DMS 273 treated with DMSO at 0.1 percent for 48 hours (cell line): ENCODE results near the gene OGDH.

Experiments
- DNase-seq: peaks from one replicate; lab custom pipeline; 2025; lab: John Stamatoyannopoulos, UW

The OGDH gene

DNA sequence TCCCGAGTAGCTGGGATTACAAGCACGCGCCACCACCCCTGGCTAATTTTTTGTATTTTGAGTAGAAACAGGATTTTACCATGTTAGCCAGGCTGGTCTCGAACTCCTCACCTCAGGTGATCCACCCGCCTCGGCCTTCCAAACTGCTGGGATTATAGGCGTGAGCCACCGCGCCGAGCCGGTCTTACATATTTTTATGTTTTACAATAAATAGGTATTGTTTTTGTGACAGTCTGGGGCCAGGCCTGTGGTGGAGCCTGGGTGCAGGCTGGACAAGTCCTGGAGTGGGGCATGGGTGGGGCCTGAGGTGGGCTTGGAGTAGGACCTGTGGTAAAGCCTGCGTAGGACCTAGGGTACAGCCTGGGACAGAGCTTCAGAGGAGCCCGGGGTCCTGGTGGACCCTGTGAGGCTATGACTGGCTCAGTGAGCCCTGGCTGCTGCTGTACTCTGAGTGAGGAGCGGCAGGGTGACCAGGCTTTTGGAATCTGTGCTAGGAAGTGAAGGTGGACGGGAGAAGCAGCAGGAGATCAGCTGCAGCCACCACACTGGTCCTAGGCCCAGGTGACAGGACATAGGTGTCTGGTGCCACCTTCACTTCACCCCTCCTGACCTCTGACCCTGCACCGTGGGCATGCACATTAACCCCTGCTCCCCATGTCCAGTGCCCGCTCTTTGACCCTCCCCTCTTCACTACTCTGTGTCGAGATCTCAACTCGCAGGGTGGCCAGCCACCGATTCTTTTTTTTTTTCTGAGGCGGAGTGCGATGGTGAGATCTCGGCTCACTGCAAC is 132.6 kb downstream of the OGDH start:
- no peak for DNase-seq

DNA sequence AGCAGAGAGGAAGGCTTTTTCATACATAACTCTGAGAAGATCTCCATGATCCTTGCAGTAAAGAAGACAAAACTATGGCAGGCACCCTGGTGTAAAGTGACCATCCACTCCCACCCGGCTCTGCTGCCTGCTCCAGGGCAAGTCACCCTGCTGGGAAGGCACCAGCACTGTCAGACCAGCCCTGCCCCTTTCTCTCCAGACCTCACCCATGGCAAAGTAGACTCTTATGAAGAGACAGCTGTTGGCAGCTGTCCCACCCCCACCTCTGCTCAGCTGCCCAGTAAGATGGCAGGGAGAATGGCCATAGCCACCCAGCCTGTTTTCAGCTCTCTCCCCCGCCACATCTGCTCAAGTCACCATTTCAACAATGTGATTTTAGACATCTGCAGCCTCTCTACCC is 133.6 kb downstream of the OGDH start:
- DNase-seq, result no peak

GRCh38 chr7:44743750-44744149 is 137.3 kb downstream of the OGDH start:
- no peak for DNase-seq

- peak; percentile 89 for DNase-seq
These were observed 141.9 kb downstream of the OGDH start, which contains the start of gene ZMIZ2 for GRCh38 chr7:44748045-44748947. Gene ZMIZ2, plus strand, starts transcription at chr7:44748847. Its CDS starts 7,403 bp downstream, at chr7:44756250.

- DNase-seq, result no peak
These were observed 142.7 kb downstream of the OGDH start for GRCh38 chr7:44748948-44749731.

GRCh38 chr7:44749992-44750391 is 143.6 kb downstream of the OGDH start:
- DNase-seq, result no peak

- no peak for DNase-seq
These were observed 144.0 kb downstream of the OGDH start for GRCh38 chr7:44750424-44750823.

DNA sequence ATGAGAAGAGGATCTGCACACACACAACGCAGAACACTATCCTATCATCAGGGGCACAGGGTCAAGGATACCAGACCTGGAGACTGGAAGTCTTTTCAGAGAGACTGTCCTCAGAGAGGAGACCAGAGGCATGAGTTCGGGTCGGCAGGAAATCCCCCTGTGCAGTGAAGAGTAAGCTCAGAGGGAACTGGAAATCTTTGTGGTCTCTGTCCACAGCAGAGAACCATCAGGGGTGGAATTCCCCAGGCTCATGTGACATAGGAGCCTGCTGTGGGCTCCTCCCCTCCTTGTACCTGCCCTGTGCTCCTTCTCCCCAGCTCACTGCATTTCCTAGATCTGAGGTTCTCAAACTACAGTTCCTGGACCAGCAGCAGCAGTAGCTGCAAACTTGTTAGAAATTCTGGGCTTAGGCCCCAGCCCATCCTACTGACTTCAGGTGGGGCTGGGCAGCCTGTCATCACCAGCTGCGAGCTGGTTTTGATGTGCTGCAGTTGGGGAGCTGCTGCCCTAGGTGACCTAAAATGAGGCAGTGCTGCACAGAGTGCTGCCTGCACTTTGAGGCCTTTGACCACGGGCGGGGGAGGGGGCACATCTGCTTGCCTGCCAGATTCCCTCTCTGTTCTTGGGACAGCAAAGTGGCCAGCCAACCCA is 144.6 kb downstream of the OGDH start:
- no peak for DNase-seq

GRCh38 chr7:44752822-44753221 is 146.4 kb downstream of the OGDH start:
- DNase-seq, result no peak

DNA sequence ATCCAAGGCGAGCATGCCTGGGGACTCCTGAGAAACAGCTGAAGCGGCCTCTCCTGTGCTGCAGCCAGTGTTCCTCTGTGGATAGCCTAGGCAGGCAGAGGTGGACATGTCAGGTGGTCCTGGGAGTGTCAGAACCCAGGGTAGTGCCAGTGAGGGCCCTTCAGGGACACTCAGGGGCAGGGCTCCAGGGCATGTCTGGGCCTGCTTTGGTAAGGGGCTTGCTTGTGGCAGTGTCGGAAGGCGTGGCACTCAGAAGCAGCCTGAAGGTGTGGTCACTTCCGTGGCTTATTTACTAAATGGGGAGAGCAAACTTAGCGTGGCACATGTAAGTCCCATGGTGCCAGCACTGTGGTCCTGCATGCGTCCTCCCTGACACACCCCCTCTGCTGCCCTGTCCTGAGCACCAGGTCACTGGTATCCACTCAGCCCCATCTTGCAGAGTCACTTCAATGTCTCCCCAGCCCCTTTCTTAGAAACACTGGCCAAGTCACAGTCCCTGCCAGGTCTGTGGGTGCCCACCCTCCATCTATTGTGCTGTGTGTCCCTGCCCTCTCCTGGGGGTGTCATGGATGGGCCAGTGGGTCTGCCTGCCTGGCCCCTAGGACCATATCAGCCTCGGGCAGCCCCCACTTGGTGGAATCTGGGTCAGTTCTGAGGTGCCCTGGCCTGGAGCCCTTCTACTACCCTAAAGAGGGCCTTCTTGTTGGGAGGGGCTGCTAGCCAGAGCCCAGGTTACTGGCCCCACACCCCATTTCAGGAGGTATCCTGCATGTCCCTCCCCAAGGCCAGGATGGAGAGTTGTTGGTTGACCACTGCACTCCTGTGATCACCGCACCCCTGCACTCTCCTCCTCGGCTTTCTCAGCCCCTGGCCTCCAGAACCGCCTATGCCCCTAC is 148.6 kb downstream of the OGDH start:
- DNase-seq, result no peak

GRCh38 chr7:44755698-44756627 is 149.5 kb downstream of the OGDH start:
- no peak for DNase-seq

- no peak for DNase-seq
These were observed 150.5 kb downstream of the OGDH start for GRCh38 chr7:44756904-44757303.

GRCh38 chr7:44757311-44757710 is 150.9 kb downstream of the OGDH start:
- DNase-seq, result no peak

DNA sequence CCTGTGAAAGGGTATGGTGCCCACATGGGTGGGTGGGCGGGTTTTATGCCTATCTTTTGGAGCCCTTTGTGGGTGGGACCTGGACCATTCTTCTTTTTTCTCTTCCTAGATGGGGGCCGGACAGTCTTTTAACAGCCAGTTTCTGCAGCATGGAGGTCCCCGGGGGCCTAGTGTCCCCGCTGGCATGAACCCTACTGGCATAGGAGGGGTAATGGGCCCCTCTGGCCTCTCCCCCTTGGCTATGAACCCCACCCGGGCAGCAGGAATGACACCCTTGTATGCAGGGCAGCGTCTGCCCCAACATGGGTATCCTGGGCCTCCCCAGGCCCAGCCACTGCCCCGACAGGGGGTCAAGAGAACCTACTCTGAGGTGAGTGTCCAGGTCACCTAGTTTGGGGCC is 151.3 kb downstream of the OGDH start:
- DNase-seq, result no peak
